Prostate gland (tissue), 2 donors: ENCODE data around the gene KIAA0753.

Experiments used
- CTCF ChIP-seq, 4 experiments: fragments of 200-600 bp in 2 of 4; fragments of 450-650 bp in 2 of 4; sonication (generic) in 2 of 4; IDR thresholded peaks; 1 replicate in 3 of 4; 2 replicates in 1 of 4; pipeline ENCODE4 v1.5.1; 2016 to 2019; ENCODE audit warnings: antibody characterized with exemption in 4 of 4, mild to moderate bottlenecking in 2 of 4, moderate library complexity in 2 of 4
- POLR2A ChIP-seq: fragments of 450-650 bp; IDR thresholded peaks from one replicate; pipeline ENCODE4 v1.6.1; 2016; ENCODE audit warnings: antibody characterized with exemption, mild to moderate bottlenecking
- POLR2AphosphoS5 ChIP-seq: sonication (generic); formaldehyde crosslinking; IDR thresholded peaks from one replicate; pipeline ENCODE4 v1.6.1; 2017; ENCODE audit warnings: antibody characterized with exemption

GRCh38 chr17:6679241-6679640, 38.7 kb upstream of the KIAA0753 start:
- TF ChIP-seq CTCF (IDR thresholded peaks at IDR 0.05) = no peak
- TF ChIP-seq POLR2A = no peak
- no peak for TF ChIP-seq POLR2AphosphoS5
